GM12878 (cell line): Measurements from ENCODE around the gene CNTN4. TPM values are rescaled to one million over a fixed set of nuclear protein-coding genes. Genes with fewer than 3 reads are reported as not detected.

Experiments
- ATAC-seq: fragments of 200-7000 bp; cut with Tn5 transposase; 3 replicates; pipeline ENCODE4 v1.9.1; 2020; ENCODE audit warnings: mild to moderate bottlenecking, moderate library complexity
- BruUV-seq: library from RNA; stranded (reverse); fragments of 400-500 nt; replicated peaks from 2 replicates; lab custom pipeline; 2021; lab: Mats Ljungman, UMichigan
- CTCF ChIA-PET: fragments of 300-600 bp; sonication (Branson Sonifier 250); formaldehyde crosslinking; extraction: SDS; loops from one replicate; lab custom pipeline; 2021; ENCODE audit warnings: inconsistent platforms; lab: Yijun Ruan, JAX
- POLR2A ChIA-PET: fragments of 350-600 bp; formaldehyde crosslinking; extraction: SDS; loops from one replicate; lab custom pipeline; 2021; ENCODE audit warnings: inconsistent platforms; lab: Charles Lee
- RAD21 ChIA-PET: fragments of 300-600 bp; sonication (Branson Sonifier 250); formaldehyde crosslinking; loops from one replicate; lab custom pipeline; 2023; ENCODE audit warnings: antibody characterized with exemption; ENCODE audit not compliant: unreplicated experiment; lab: Charles Lee
- SMC1A ChIA-PET: fragments of 300-600 bp; sonication (Branson Sonifier 250); formaldehyde crosslinking; loops from one replicate; lab custom pipeline; 2023; ENCODE audit not compliant: unreplicated experiment, uncharacterized antibody; lab: Charles Lee
- DNase-seq: peaks from one replicate; pipeline ENCODE4 v3.0.0-alpha.2; 2011; ENCODE audit warnings: low read depth, low spot score
- FAIRE-seq: peaks from 3 replicates; lab custom pipeline; 2011; peaks lifted over from hg19 to GRCh38; lab: Jason Lieb, UNC
- H2AFZ ChIP-seq: 2 replicates; pipeline ENCODE4 v1.6.0; 2011; ENCODE audit warnings: low read depth, low read length, control low read depth; ENCODE audit not compliant: control insufficient read depth
- H3K27ac ChIP-seq: 2 replicates; pipeline ENCODE4 v1.5.1; 2011; ENCODE audit warnings: control low read depth; ENCODE audit not compliant: control insufficient read depth, insufficient read depth
- H3K27me3 ChIP-seq, 2 experiments: replicated peaks in 1 of 2; 2 replicates each; pipeline versions ENCODE4 v1.6.0 to v1.6.1; 2011; ENCODE audit warnings: low read length in 1 of 2; ENCODE audit not compliant: control insufficient read depth in 2 of 2, insufficient read depth in 2 of 2
- H3K36me3 ChIP-seq, 2 experiments: 2 replicates each; pipeline ENCODE4 v1.5.1; 2011; ENCODE audit warnings: low read length in 1 of 2; ENCODE audit not compliant: control insufficient read depth in 2 of 2, insufficient read depth in 2 of 2
- H3K4me1 ChIP-seq: 2 replicates; pipeline ENCODE4 v1.6.1; 2011; ENCODE audit warnings: mild to moderate bottlenecking, low read length, moderate library complexity, mixed read lengths; ENCODE audit not compliant: control insufficient read depth, insufficient read depth
- H3K4me2 ChIP-seq: 2 replicates; pipeline ENCODE4 v1.6.0; 2011; ENCODE audit warnings: control low read depth; ENCODE audit not compliant: control insufficient read depth, insufficient read depth
- H3K4me3 ChIP-seq: fragments of 200-600 bp; sonication (generic); 2 replicates; pipeline ENCODE4 v1.5.1; 2016
- H3K79me2 ChIP-seq: 2 replicates; pipeline ENCODE4 v1.6.0; 2011; ENCODE audit warnings: low read length; ENCODE audit not compliant: control insufficient read depth, insufficient read depth
- H3K9ac ChIP-seq: 2 replicates; pipeline ENCODE4 v1.8.0; 2011; ENCODE audit warnings: low read length, control low read depth, mixed read lengths; ENCODE audit not compliant: control insufficient read depth, insufficient read depth
- H3K9me3 ChIP-seq: replicated peaks from 3 replicates; pipeline ENCODE4 v1.5.1; 2011; ENCODE audit warnings: mild to moderate bottlenecking, low read length; ENCODE audit not compliant: control insufficient read depth, insufficient read depth
- H4K20me1 ChIP-seq: 2 replicates; pipeline ENCODE4 v1.6.0; 2011; ENCODE audit not compliant: control insufficient read depth, insufficient read depth
- BACH1 ChIP-seq: fragments of 450-650 bp; IDR thresholded peaks from 2 replicates; pipeline ENCODE4 v1.6.1; 2017; ENCODE audit warnings: mild to moderate bottlenecking, borderline replicate concordance
- CREM ChIP-seq: IDR thresholded peaks from 2 replicates; pipeline ENCODE4 v1.6.1; 2014; ENCODE audit warnings: antibody characterized with exemption, low read depth
- GABPA ChIP-seq: IDR thresholded peaks from 2 replicates; pipeline ENCODE4 v1.6.1; 2014; ENCODE audit warnings: antibody characterized with exemption, low read depth, mild to moderate bottlenecking, inconsistent platforms
- KAT2A ChIP-seq: conservative IDR thresholded peaks from 2 replicates; pipeline ENCODE4 v1.6.1; 2011; ENCODE audit warnings: low read depth, low read length; ENCODE audit not compliant: control insufficient read depth
- MEF2B ChIP-seq: fragments of 450-650 bp; IDR thresholded peaks from 2 replicates; pipeline ENCODE4 v1.6.1; 2018; ENCODE audit warnings: mild to moderate bottlenecking, moderate library complexity; ENCODE audit not compliant: partially characterized antibody, poor library complexity, severe bottlenecking
- NFIC ChIP-seq: IDR thresholded peaks from 2 replicates; pipeline ENCODE4 v1.6.1; 2012; ENCODE audit warnings: low read depth, mild to moderate bottlenecking, inconsistent platforms, low read length, moderate library complexity
- NFYB ChIP-seq: IDR thresholded peaks from 2 replicates; pipeline ENCODE4 v1.6.1; 2011; ENCODE audit warnings: low read depth, mild to moderate bottlenecking, low read length, improper control_type of control experiment, moderate library complexity; ENCODE audit not compliant: insufficient read depth
- NR2C1 ChIP-seq: fragments of 450-650 bp; IDR thresholded peaks from 2 replicates; pipeline ENCODE4 v1.6.1; 2017; ENCODE audit warnings: antibody characterized with exemption, mild to moderate bottlenecking, moderate library complexity
- PKNOX1 ChIP-seq: fragments of 450-650 bp; IDR thresholded peaks from 2 replicates; pipeline ENCODE4 v1.6.1; 2016; ENCODE audit warnings: mild to moderate bottlenecking
- POLR2A ChIP-seq: IDR thresholded peaks from 2 replicates; pipeline ENCODE4 v1.6.1; 2011; ENCODE audit warnings: low read depth, mild to moderate bottlenecking, low read length
- RELA ChIP-seq: fragments of 450-650 bp; IDR thresholded peaks from 2 replicates; pipeline ENCODE4 v1.8.0; 2014; ENCODE audit warnings: borderline replicate concordance; ENCODE audit not compliant: partially characterized antibody
- RUNX3 ChIP-seq: IDR thresholded peaks from 2 replicates; pipeline ENCODE4 v1.6.1; 2012; ENCODE audit warnings: low read length, inconsistent platforms
- SP1 ChIP-seq: IDR thresholded peaks from one replicate; pipeline ENCODE4 v1.6.1; 2011; ENCODE audit warnings: low read depth, low read length
- SPI1 ChIP-seq: IDR thresholded peaks from 2 replicates; pipeline ENCODE4 v1.6.1; 2011; ENCODE audit warnings: low read depth, mild to moderate bottlenecking, low read length, moderate library complexity, borderline replicate concordance; ENCODE audit not compliant: insufficient read depth
- SREBF1 ChIP-seq: IDR thresholded peaks from 2 replicates; pipeline ENCODE4 v1.6.1; 2012; ENCODE audit warnings: mild to moderate bottlenecking, low read length
- STAT3 ChIP-seq: IDR thresholded peaks from 2 replicates; pipeline ENCODE4 v1.6.1; 2011; ENCODE audit warnings: low read depth, low read length, improper control_type of control experiment
- TBL1XR1 ChIP-seq: IDR thresholded peaks from 2 replicates; pipeline ENCODE4 v1.6.1; 2012; ENCODE audit warnings: low read depth, low read length, improper control_type of control experiment
- WGBS: methylation state at CpG from one replicate; pipeline ENCODE4 v1.1.6; 2016; ENCODE audit warnings: low lambda C conversion rate; ENCODE audit not compliant: insufficient replicate concordance, insufficient coverage; ENCODE audit errors: missing lambda C conversion rate; 5-methylcytosine and 5-hydroxymethylcytosine counted together
- in situ Hi-C: fragments of 300-500 bp; cut with MboI; formaldehyde crosslinking; loops from 9 replicates; pipeline ENCODE4 v1.14.3; 2018; ENCODE audit warnings: mixed read lengths
- intact Hi-C: fragments of 100-400 bp; cut with micrococcal nuclease; formaldehyde crosslinking; loops from one replicate; pipeline ENCODE4 v1.14.2; 2022; ENCODE audit not compliant: unreplicated experiment
- polyA plus RNA-seq, 11 experiments: library from polyadenylated mRNA; depleted of rRNA in 4 of 11; unstranded in 6 of 11; stranded (reverse) in 5 of 11; fragments of >200 nt; fragmentation: Nextera tagmentation in 4 of 11; fragmentation: Illumina TruSeq in 1 of 11; extraction: Ambion mirVana in 4 of 11; extraction: Trizol in 1 of 11; gene quantifications; 1 replicate in 1 of 11; 2 replicates in 10 of 11; pipeline versions ENCODE4 v1.2.1 to v1.2.3, GENCODE V29; 2011 to 2016; ENCODE audit warnings: inconsistent platforms in 2 of 11, missing spikeins in 2 of 11, low read depth in 1 of 11
- total RNA-seq, 4 experiments: library from RNA; depleted of rRNA in 3 of 4; stranded (reverse); fragments of >200 nt in 3 of 4; fragmentation: Illumina TruSeq in 1 of 4; extraction: Trizol in 1 of 4; gene quantifications; 2 replicates each; pipeline versions ENCODE4 v1.2.1 to v1.2.3, GENCODE V29; 2013 to 2021
- TF ChIP-seq, protein P1 (sequence below): fragments of 450-650 bp; conservative IDR thresholded peaks from 2 replicates; pipeline ENCODE4 v1.6.1; 2017; ENCODE audit warnings: mild to moderate bottlenecking, moderate library complexity

CNTN4 gene
- total and polyA plus RNA-seq, 10 of the 15 experiments (the other 5 are each of a cell fraction or from before 2014, with no cell fraction given) = 0.05 to 0.43 (median 0.15) TPM; not detected in 1

- intact Hi-C loops = no loop called here
- ATAC-seq (peak; percentile 59), FAIRE-seq (no peak), DNase-seq (no peak)
- 28% methylated on average over 2 of the region's 2 CpGs for WGBS
- no peak overlapping the region for H3K4me3 ChIP-seq
- no peak for TF ChIP-seq TBL1XR1
- no peak for TF ChIP-seq POLR2A
- no peak for TF ChIP-seq MEF2B
- no peak for TF ChIP-seq SREBF1
- TF ChIP-seq NFYB = no peak
- peak; percentile 24; the same call in 1 of the 2 replicates for TF ChIP-seq RUNX3
- TF ChIP-seq, protein P1, sequence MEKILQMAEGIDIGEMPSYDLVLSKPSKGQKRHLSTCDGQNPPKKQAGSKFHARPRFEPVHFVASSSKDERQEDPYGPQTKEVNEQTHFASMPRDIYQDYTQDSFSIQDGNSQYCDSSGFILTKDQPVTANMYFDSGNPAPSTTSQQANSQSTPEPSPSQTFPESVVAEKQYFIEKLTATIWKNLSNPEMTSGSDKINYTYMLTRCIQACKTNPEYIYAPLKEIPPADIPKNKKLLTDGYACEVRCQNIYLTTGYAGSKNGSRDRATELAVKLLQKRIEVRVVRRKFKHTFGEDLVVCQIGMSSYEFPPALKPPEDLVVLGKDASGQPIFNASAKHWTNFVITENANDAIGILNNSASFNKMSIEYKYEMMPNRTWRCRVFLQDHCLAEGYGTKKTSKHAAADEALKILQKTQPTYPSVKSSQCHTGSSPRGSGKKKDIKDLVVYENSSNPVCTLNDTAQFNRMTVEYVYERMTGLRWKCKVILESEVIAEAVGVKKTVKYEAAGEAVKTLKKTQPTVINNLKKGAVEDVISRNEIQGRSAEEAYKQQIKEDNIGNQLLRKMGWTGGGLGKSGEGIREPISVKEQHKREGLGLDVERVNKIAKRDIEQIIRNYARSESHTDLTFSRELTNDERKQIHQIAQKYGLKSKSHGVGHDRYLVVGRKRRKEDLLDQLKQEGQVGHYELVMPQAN = no peak
- TF ChIP-seq STAT3 = no peak
- no peak for TF ChIP-seq SP1
- TF ChIP-seq SPI1 = peak; percentile 74
- no peak for TF ChIP-seq CREM
- no peak for TF ChIP-seq PKNOX1
- TF ChIP-seq KAT2A = no peak
- TF ChIP-seq RELA = no peak
- TF ChIP-seq NR2C1 = no peak
- TF ChIP-seq GABPA = no peak
- TF ChIP-seq BACH1 = no peak
- peak; percentile 27; the same call in 1 of the 2 replicates for TF ChIP-seq NFIC
- POLR2A ChIA-PET = no interaction called here
- H3K36me3 ChIP-seq = no peaks in the 10 kb centered on the region
- no peaks in the 10 kb centered on the region for H3K4me1 ChIP-seq
- H3K9ac ChIP-seq = no peak overlapping the region
- in situ Hi-C loops = no loop called here
- SMC1A ChIA-PET = no interaction called here
- BruUV-seq = no TSS peak
- CTCF ChIA-PET = no interaction called here
- no peaks in the 10 kb centered on the region for H3K79me2 ChIP-seq
- H3K27ac ChIP-seq = no peak overlapping the region
- H3K27me3 ChIP-seq = no peaks in the 10 kb centered on the region
- no peak overlapping the region for H3K4me2 ChIP-seq
- RAD21 ChIA-PET = no interaction called here
- no peaks in the 10 kb centered on the region for H4K20me1 ChIP-seq
- peaks cover 1% of the 10 kb centered on the region; the same call in 2 of the 3 replicates for H3K9me3 ChIP-seq
- H2AFZ ChIP-seq = no peak overlapping the region
These were observed 536.8 kb downstream of the CNTN4 start for GRCh38 chr3:2635511-2635910.
